ENCODE data around the gene WDR72.
"Not testable (repeated sequence)": the region's sequence is repeated elsewhere in the genome, so short reads cannot be mapped to it uniquely, and the experiment has no call there.

Gene WDR72

GRCh38 chr15:53759411-53759931 lies at the start of gene WDR72:
WDR72 (minus strand) TSS chr15:53759663; CDS start chr15:53733149, 26,514 bp downstream.
- DNase-seq (ENCODE audit: low read depth), result no peak

- DNase-seq (ENCODE audit: low read depth), result no peak
Measured at GRCh38 chr15:53808058-53808706, 48.7 kb upstream of the WDR72 start.

GRCh38 chr15:53807501-53807900 lies 48.0 kb upstream of the WDR72 start:
- DNase-seq (ENCODE audit: low read depth), result no peak

DNA sequence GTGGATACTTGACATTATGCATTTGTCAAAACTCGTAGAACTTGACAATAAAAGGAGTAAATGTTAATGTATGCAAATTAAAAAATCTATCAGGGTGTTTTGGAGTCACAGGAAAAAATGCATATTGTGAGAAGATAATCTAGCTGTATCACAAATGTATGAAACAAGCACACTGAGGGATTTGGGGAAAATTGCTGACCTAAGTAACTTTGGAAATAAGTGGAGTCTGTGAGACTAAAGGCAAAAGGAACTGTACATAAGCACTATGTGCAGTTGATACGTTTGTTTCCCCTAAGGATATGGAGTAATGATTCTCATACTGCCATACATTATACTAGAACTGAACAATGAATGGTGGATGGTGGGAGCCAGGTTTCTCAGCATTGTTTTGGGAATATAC lies 43.2 kb upstream of the WDR72 start:
- DNase-seq (ENCODE audit: low read depth), result no peak

GRCh38 chr15:53791581-53791980 lies 32.1 kb upstream of the WDR72 start:
- DNase-seq (ENCODE audit: low read depth), result no peak

GRCh38 chr15:53789654-53790375 lies 30.4 kb upstream of the WDR72 start:
- no peak for DNase-seq (ENCODE audit: low read depth)

DNA sequence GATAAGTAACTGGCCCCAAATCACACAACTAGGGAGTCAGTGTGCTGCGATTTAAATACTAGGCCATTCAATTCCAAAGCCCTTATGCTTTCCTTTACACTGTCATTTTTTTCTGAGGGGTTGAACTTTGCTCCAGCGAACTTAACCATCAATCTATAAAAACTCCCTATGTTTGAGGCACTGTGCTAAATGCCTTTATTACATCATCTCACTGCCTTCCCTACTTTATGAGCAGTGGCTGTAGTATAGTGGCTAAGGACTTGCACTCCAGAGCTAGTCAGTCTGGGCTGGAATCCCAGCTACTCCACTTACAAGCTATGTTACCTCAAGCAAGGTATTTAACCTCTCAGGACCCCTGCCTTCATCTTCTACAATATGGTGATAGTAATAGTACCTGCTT lies 26.9 kb upstream of the WDR72 start:
- DNase-seq (ENCODE audit: low read depth), result no peak

DNA sequence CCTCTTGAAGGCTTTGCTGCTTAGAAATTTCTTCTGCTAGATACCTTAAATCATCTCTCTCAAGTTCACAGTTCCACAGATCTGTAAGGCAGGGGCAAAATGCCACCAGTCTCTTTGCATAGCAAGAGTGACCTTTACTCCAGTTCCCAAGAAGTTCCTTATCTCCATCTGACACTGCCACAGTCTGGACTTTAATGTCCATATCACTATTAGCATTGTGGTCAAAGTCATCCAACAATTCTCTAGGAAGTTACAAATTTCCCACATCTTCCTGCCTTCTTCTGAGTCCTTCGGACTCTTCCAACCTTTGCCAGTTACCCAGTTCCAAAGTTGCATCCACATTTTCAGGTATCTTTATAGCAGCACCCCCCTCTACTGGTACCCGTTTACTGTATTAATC lies 25.8 kb upstream of the WDR72 start:
- DNase-seq (ENCODE audit: low read depth), result not testable (repeated sequence)

DNA sequence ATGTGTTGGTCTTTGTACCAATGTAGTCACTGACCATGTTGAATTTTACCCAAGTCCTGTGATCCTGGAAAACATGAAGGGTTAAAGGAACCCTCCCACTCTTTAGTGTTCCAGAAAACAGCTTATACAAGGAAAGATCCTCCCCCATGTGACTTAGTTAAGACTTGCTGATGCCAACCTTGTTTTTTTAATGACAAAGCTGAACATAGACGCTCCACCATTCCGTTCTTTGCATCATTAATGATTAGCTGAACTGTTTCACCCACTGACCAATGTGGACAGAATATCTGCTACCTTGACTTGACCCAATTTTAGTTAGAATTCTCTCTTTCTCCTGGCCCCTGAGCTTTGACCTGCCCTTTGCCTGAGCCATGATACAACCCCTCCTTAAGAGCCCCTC lies 3.5 kb upstream of the WDR72 start:
- DNase-seq (ENCODE audit: low read depth), result no peak

- DNase-seq (ENCODE audit: low read depth), result no peak
Measured at GRCh38 chr15:53758412-53758811, 1.1 kb downstream of the WDR72 start.

- no peak for DNase-seq (ENCODE audit: low read depth)
Measured at GRCh38 chr15:53757906-53758305, 1.6 kb downstream of the WDR72 start.

DNA sequence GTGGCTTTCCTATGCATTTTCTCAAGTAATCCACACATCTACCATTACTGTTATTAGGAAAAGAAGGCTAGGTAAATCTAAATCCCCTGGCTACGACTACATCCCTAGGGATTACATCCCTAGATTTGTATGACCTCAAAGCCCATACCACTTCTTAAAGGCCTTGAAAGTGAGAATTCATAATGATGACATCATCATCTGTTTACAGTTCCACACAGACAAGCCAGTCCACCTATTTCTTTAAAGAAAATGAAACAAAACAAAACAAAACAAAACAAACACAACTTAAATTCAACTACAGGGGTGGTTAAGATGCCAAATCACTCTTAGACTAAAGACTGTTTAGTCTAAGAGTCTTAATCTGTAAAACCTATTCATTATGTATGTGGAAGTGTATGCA lies 5.7 kb downstream of the WDR72 start:
- DNase-seq (ENCODE audit: low read depth), result no peak

DNA sequence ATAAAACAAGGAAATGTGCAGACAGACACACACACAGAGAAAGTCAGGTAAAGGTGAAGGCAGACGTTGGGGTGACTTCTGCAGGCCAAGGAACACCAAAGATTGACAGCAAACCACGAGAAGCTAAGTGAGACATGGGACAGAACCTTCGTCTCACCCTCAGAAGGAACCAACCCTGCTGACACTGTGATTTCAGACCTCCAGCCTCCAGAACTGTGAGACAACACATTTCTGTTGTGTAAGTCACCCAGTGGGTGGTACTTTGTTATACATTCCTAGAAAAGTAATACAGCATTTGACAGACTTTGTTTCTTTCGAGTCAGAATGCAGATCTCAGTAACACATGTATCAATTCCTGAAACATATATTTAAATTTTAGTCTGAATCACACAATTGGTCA lies 7.1 kb downstream of the WDR72 start:
- DNase-seq (ENCODE audit: low read depth), result no peak

DNA sequence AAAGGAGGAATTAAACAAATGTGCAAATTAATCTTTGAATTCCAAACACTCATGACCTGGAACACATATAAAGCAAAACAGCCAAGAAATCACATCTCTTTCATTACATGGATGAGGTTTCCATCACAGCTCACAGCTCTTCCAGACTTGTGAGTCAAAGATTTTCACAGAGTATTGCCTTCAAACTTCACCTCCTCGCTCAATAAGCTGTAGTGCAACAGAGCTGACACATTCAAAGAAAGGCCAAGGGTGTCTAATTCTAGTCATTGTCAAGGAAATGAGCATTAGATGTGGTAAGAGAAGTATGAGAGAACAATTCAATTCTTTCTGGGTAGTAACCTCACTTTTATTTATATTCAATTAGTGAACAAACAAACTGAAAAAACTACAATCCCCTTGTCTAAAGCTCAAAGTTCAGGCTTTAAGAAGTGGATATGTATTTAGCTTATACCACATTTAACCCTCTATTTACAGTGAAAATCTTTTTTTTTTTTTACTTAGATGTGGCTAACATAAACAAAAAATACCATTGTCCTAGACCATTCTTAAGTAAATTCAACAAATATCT lies 11.9 kb downstream of the WDR72 start:
- no peak for DNase-seq (ENCODE audit: low read depth)

GRCh38 chr15:53746101-53746500 lies 13.4 kb downstream of the WDR72 start:
- no peak for DNase-seq (ENCODE audit: low read depth)

DNA sequence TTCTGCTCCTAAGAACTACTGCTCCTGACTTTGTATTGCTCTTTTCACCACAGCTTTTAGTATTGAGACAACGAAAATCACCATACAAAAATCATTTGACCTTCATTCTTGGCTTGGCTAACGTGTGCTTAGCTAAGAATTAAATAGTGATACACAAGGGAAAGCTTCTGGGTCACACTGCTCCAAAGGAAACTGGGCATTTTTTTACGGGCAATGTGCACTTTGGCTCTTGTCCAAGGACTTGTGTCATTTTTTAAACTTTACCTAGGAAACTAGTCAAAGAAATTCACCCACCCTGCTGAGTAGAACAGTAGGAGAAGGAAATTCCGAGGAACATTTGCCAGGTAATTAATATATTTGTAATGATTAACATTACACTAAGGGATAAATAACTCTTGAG lies 19.8 kb downstream of the WDR72 start:
- DNase-seq (ENCODE audit: low read depth), result no peak

DNA sequence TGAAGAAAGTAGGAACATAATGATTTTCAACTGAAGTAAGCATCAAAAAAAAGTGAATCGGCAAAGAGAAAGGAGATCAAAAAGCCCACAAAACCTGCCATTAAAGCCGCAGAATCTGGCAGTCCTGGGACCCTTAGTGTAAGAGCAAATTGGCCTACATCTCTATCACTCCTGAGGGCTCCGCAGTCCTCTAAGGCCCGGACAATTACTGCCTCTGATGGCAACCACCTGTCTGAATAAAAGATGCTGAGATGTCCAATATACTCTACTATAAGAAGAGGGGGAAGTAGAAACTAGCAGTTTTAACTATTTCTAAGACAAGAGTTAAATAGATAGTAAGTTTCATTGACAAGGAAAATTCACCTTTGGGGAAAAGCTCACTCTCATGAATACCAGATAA lies 20.3 kb downstream of the WDR72 start:
- no peak for DNase-seq (ENCODE audit: low read depth)

GRCh38 chr15:53721334-53722087 lies 38.0 kb downstream of the WDR72 start:
- no peak for DNase-seq (ENCODE audit: low read depth)

DNA sequence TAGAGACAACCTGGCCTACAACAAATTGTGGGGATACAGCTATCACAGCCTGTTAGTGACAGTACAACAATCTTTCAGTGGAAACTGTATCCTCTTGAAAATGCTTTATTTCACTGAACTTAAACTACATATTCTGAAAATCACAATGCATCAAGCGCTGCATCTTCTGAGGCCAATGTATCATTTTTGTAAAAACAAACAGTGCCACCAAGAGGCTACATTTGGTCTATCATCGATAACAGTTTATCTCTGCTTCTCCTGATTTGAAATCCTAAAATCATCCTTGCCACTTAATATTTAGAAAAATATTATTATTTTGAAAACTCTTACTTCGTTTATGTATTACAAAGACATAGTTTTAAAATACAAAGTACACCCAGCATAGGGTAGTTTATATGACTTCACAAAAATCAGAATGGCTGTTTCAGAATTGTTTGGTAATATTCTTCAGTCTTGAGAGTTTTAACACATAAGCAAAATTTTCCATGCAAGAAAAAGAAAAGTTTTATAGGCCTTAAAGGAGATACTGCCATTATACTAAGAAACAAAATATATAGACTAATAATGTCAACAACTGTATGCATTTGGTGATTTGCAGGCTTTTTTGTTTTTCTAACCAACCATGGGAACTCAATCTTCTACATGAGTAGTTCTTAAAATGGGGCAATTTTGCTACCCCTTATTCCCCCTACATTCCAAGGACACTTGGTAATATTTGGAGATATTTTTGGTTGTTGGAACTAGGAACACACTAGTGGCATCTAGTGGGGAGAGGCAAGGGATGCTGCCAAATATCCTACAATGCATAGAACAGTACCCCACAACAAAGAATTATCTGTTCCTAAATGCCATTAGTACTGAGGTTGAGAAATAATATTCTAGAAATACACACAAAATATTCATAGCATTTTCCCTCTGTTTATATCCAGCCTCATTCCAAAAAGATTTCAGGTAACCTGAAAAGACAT lies 42.3 kb downstream of the WDR72 start:
- no peak for DNase-seq (ENCODE audit: low read depth)

GRCh38 chr15:53713218-53713617 lies 46.2 kb downstream of the WDR72 start:
- DNase-seq (ENCODE audit: low read depth), result no peak

DNA sequence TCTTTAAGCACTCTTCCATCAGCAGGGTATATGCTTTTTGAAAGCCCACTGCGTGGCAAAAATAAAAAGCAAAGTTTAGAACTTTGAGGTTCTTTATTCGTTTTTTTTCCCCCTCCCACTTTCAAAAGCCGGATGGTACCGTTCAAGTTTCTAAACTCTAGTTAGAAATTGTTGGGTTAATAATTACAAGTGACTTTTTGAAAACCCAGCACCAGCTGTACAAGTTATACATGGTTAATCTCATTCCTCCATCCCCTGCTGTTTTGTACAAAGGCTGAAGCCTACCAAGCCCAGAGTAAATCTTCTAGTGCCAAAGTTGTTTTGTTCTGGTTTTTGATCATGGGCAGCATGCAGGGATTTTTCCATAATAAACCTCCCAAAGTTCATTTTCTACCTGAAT lies 48.6 kb downstream of the WDR72 start:
- no peak for DNase-seq (ENCODE audit: low read depth)
